ENCODE results near the gene TSPEAR. TPM values are rescaled to one million over a fixed set of nuclear protein-coding genes. Genes with fewer than 3 reads are reported as not detected.

The TSPEAR gene
- total RNA-seq, 1 donor from 2014 or later: not detected

DNA sequence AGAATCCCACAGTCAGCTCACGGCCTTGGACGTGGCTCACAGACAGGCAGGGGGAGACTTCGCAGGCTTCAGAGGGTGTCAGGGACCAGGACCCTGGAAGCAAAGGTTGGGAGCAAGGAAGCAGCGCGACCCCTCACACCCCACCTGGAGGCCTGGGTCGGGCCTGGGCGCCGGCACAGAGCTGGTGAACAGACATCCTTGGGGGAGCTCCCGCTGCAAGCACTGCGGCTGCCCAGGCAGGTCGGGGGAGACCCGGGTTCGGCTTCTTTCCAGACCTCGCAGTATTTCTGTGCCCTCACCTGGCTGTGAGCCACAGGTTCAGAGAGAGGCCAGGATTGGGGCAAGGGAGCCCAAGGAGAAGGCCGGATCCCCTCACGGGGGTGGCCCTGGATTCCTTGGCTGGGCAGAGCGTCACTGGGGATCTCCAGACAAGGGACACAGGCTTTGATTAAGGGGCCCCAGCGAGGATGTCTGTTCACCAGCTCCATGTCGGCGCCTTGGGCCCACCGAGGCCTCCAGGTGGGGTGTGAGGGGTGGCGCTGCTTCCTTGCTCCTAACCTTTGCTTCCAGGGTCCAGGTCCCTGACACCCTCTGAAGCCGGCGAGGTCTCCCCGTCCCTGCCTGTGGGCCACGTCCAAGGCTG, 37.9 kb upstream of the TSPEAR start:
- no peak for DNase-seq (ENCODE audit: low spot score, unreplicated experiment)
- H3K9me3 Mint-ChIP-seq (ENCODE audit: low read depth): no peaks in the 10 kb centered on the region
- no peaks in the 10 kb centered on the region for H3K36me3 Mint-ChIP-seq (ENCODE audit: insufficient read depth)
- H3K27me3 Mint-ChIP-seq: peaks cover 31% of the 10 kb centered on the region
- H3K4me1 Mint-ChIP-seq (ENCODE audit: low read depth): peaks cover 2% of the 10 kb centered on the region
- H3K4me3 Mint-ChIP-seq (ENCODE audit: low read depth): peak overlapping the region; percentile 29
- no peak overlapping the region for H3K27ac Mint-ChIP-seq
- TF ChIP-seq, protein P1, sequence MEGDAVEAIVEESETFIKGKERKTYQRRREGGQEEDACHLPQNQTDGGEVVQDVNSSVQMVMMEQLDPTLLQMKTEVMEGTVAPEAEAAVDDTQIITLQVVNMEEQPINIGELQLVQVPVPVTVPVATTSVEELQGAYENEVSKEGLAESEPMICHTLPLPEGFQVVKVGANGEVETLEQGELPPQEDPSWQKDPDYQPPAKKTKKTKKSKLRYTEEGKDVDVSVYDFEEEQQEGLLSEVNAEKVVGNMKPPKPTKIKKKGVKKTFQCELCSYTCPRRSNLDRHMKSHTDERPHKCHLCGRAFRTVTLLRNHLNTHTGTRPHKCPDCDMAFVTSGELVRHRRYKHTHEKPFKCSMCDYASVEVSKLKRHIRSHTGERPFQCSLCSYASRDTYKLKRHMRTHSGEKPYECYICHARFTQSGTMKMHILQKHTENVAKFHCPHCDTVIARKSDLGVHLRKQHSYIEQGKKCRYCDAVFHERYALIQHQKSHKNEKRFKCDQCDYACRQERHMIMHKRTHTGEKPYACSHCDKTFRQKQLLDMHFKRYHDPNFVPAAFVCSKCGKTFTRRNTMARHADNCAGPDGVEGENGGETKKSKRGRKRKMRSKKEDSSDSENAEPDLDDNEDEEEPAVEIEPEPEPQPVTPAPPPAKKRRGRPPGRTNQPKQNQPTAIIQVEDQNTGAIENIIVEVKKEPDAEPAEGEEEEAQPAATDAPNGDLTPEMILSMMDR (IDR thresholded peaks at IDR 0.05; ENCODE audit: unreplicated experiment): no peak

DNA sequence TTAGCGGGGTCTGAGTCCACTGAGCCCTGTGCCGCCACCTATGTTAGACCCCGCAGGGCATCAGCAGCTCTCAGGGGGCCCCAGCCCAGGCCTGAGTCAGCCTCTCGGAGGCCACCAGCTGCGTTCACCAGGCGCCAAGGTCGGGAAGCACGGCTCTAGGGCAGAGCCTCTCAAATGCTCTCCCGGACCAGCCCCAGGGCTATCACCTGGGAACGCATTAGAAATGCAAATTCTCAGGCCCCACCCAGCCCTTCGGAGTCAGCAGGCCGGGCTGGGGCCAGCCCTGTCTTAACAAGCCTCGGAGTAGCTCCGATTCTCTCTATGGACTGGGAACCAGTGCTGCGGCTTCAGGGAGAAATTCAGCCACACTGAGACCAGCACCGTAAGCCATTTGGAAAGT, 37.2 kb upstream of the TSPEAR start:
- H3K4me1 Mint-ChIP-seq (ENCODE audit: low read depth): peaks cover 2% of the 10 kb centered on the region
- DNase-seq (ENCODE audit: low spot score, unreplicated experiment): no peak
- peaks cover 29% of the 10 kb centered on the region for H3K27me3 Mint-ChIP-seq
- H3K9me3 Mint-ChIP-seq (ENCODE audit: low read depth): no peaks in the 10 kb centered on the region
- H3K4me3 Mint-ChIP-seq (ENCODE audit: low read depth): peak overlapping the region; percentile 29
- H3K27ac Mint-ChIP-seq: no peak overlapping the region
- H3K36me3 Mint-ChIP-seq (ENCODE audit: insufficient read depth): no peaks in the 10 kb centered on the region
- TF ChIP-seq, protein P1 (IDR thresholded peaks at IDR 0.05; ENCODE audit: unreplicated experiment): no peak

DNA sequence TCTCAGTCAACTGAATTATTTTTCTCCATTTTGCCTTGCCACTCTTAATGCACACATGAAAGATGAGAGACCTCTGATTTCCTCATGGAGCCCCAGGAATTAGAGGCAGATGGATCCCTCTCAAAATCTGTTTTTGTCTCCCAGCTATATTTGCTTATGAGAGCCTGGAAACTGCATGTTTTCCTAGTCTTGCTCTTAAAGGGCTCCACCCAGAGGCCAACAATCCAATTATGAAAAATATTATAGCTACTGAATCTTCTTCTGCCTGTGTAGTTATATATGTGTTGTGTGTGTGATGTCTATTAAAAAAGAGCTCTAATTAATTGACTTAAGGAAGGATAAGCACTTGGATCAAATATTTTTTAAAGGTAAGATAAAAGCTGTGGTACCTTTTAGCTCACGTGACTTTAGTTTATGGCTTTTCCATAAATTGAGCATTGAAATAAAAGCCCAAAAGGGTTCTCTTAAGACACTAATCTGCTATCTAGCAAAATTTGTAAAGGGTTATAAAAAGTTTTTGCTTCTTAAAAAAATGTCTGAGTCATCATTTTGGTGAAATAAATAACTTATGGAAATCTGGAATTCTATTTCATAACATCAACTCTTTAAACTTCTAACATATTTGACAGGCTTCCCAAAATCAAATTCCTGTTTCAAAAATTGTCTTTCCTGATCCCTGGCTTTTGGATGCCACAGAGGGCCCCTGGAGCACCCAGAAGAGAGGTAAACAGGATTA, 31.2 kb upstream of the TSPEAR start:
- peaks cover 3% of the 10 kb centered on the region for H3K9me3 Mint-ChIP-seq (ENCODE audit: low read depth)
- no peaks in the 10 kb centered on the region for H3K36me3 Mint-ChIP-seq (ENCODE audit: insufficient read depth)
- H3K27ac Mint-ChIP-seq: no peak overlapping the region
- H3K4me1 Mint-ChIP-seq (ENCODE audit: low read depth): no peaks in the 10 kb centered on the region
- TF ChIP-seq, protein P1 (IDR thresholded peaks at IDR 0.05; ENCODE audit: unreplicated experiment): peak; percentile 13
- DNase-seq (ENCODE audit: low spot score, unreplicated experiment): no peak
- peaks cover 19% of the 10 kb centered on the region for H3K27me3 Mint-ChIP-seq
- H3K4me3 Mint-ChIP-seq (ENCODE audit: low read depth): no peak overlapping the region

DNA sequence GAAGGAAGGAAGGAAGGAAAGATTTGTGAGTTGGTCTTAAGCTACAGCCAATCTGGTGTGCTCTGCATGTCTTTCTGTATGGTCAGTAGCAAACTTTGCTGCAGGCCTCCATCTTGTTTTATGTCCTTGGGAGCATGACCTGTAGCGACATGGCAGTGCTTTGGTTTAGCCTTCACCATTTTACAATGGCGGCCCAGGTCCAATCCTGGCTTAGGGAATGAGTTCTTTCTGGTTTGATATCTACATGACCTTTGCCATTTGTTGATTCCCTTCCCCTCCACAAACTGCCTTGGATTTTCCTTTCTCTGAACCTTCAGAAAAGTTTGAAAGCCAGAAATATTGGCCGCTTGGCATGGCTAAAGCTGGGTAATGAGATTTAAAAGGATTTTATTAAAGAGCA, 30.5 kb upstream of the TSPEAR start:
- no peak for DNase-seq (ENCODE audit: low spot score, unreplicated experiment)
- TF ChIP-seq, protein P1 (IDR thresholded peaks at IDR 0.05; ENCODE audit: unreplicated experiment): no peak
- Mint-ChIP-seq H3K27me3 (peaks cover 22% of the 10 kb centered on the region), H3K36me3 (ENCODE audit: insufficient read depth) (no peaks in the 10 kb centered on the region), H3K27ac (no peak overlapping the region), H3K4me1 (ENCODE audit: low read depth) (no peaks in the 10 kb centered on the region), H3K9me3 (ENCODE audit: low read depth) (peaks cover 3% of the 10 kb centered on the region), H3K4me3 (ENCODE audit: low read depth) (no peak overlapping the region)

DNA sequence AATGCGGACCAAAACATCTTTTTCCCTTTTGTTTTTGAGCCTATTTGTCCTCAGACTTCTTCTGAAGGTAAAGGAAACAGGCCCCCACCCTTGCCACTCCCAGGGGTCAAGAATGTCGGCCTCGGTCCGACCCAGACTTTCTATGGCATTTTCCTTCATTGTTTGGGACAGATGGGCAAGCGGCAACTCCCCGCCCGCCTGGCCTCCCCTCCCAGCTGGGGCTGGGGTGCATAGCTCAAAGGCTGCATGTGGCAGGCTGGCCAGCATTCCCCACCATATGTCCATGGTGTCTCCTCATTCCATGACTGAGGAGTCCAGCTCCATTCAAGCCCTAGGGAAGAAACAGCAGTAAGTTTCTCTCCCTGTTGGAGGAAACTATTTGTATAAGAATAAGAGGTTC, 29.4 kb upstream of the TSPEAR start:
- TF ChIP-seq, protein P1 (IDR thresholded peaks at IDR 0.05; ENCODE audit: unreplicated experiment): no peak
- no peak for DNase-seq (ENCODE audit: low spot score, unreplicated experiment)
- H3K4me1 Mint-ChIP-seq (ENCODE audit: low read depth): no peaks in the 10 kb centered on the region
- H3K27ac Mint-ChIP-seq: no peak overlapping the region
- no peaks in the 10 kb centered on the region for H3K36me3 Mint-ChIP-seq (ENCODE audit: insufficient read depth)
- no peak overlapping the region for H3K4me3 Mint-ChIP-seq (ENCODE audit: low read depth)
- peaks cover 22% of the 10 kb centered on the region for H3K27me3 Mint-ChIP-seq
- H3K9me3 Mint-ChIP-seq (ENCODE audit: low read depth): peaks cover 3% of the 10 kb centered on the region
